Lung microvascular endothelial cell (primary cell): ENCODE data around the gene CD8A. TPM values are rescaled to one million over a fixed set of nuclear protein-coding genes. Genes with fewer than 3 reads are reported as not detected.
A peak's percentile ranks its signal among the peaks of the same experiment; 100 is the strongest.
"Not testable (repeated sequence)": the region's sequence is repeated elsewhere in the genome, so short reads cannot be mapped to it uniquely, and the experiment has no call there.

ENCODE experiments used
- DNase-seq, 2 donors: peaks; one replicate each; pipeline versions ENCODE4 v3.0.0 to v3.0.0-alpha.2; 2010; ENCODE audit warnings: low read depth in 2 of 2
- total RNA-seq: library from RNA; depleted of rRNA; stranded (reverse); fragments of >200 nt; gene quantifications from 2 replicates; pipeline ENCODE4 v1.2.1, GENCODE V29; 2014

Gene CD8A
- total RNA-seq, 1 donor from 2014 or later = not detected

GRCh38 chr2:86779971-86780370 is 10.7 kb downstream of the CD8A start:
- no peak for DNase-seq

DNA sequence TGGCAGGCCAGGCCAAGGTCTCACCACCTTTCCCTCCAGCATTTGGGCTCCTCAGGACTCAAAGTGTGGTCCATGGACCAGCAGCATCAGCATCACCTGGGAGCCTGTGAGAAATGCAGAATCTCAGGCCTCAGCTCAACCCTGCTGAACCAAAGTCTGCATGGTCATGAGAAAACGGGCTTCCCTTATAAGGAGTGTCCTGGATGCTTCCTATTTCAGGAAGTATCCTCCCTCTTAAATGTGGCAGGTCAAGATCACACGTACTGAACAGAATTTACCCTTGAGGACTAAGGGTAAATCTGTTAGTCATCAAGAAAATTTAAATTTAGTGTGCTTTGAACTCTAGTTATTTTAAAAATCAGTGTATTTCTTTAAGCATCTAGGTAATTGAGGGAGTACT is 11.8 kb downstream of the CD8A start:
- no peak for DNase-seq

GRCh38 chr2:86776532-86776931 is 14.2 kb downstream of the CD8A start:
- DNase-seq = no peak

GRCh38 chr2:86775338-86775737 is 15.4 kb downstream of the CD8A start:
- DNase-seq = no peak

- no peak for DNase-seq
Measured at GRCh38 chr2:86774862-86775261, 15.9 kb downstream of the CD8A start.

DNA sequence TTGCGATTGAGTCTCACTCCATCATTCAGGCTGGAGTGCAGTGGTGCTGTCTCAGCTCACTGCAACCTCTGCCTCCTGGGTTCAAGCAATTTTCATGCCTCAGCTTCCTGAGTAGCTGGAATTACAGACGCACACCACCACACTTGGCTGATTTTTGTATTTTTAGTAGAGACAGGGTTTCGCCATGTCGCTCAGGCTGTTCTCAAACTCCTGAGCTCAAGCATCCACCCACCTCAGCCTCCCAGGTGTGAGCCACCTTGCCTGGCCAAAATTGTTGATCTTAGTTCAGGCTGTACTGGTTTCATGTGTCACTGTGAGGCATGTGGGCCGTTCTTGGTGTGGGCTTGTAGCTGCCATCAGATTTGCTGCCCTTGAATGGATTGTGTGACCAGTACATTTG is 18.1 kb downstream of the CD8A start:
- no peak for DNase-seq

DNA sequence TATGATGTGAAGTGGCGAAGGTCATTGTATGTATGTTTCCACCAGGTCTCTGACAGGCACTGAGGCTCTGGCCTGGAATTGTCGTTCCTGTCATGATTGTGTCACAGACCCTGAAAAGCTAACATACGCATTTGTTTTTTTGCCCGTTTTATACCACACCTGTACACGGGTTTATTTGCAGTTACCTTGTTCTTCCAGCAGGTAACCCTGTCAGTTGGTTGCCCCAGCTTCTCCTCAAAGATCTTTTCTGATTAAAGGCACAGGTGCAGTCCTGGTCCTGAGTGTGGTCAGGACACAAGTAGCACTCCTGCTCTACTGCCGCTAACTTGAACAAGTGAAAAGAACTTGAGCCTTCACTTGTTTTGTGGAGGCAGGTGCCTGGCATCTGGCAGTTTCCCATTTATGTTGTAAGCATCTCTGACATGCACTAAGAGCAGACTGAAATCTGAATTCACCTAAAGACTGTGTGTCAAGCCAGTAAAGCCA is 19.9 kb downstream of the CD8A start:
- DNase-seq = no peak

DNA sequence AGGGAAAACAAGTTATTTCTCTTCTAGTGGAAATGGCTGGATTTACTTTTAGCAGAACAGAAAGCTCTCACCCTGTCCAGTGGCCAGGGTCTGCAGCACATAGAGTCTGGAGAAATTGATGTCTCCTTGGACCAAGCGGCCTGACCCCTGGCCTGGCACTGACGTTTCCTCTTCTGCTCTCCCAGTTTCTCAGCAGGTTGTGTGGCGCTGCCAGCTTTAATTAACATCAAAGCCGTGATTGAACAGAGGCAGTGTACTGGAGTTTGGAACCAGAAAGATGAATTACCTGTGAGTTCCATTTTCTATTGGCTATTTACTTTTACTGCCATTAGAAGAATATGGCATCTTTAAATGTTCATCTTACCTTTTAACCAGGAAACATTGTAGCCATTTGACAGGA is 20.9 kb downstream of the CD8A start:
- no peak for DNase-seq

DNA sequence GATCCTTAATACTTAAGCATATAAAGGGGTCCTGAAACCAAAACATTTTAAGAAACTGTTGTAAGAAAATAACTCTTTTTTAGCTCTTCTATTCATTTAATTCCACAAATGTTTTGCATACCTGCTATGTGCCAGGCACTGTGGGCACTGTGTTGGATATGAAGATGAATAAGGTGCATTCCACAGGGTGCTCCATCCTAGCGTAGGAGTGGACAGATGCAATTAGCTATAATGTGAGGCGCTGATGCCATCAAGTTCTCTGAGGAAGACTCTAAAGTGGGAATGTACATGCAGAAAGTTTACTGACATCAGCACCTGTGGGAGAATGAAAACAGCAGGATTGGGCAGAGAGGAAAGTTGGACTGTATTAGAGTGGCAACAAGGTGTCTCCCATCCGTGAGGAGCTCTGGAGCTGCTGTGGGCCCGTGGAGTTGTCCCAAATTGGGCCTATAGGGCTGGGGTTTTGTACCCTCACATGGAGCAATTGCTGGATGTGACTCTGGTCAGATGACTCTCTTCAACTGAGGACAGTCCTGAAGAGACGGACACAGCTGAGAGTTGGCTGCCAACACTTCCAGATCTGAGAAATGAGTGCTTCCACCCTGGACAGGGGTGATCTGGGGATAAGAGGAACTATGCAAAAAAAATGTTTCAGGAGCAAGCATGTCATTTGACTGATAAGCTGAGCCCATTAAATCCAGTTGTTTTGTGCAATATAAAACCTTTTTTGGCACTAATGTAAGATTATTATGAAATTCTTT is 22.3 kb downstream of the CD8A start:
- no peak for DNase-seq

DNA sequence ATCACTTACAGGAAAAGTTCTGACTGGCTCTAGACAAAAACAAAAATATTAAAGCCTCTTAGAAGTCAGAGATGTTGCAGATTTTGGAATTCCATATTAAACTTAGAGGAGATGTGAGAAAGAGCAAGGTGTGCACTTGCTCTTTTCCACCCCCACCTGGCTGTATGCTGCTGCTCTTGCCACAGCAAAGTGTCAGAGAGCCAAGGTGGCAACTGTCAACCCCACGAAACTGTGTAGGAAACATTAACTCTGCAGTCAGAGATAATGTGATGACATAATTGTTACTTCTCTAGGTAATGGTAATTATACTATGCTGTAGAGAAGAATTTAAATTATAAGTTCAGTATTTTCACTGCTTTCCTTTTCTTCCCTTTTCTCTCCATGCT is 25.4 kb downstream of the CD8A start:
- no peak for DNase-seq

- DNase-seq = peak; percentile 53 to 58
Measured at GRCh38 chr2:86764661-86765309, 25.9 kb downstream of the CD8A start.

- no peak for DNase-seq
Measured at GRCh38 chr2:86760371-86760770, 30.3 kb downstream of the CD8A start.

DNA sequence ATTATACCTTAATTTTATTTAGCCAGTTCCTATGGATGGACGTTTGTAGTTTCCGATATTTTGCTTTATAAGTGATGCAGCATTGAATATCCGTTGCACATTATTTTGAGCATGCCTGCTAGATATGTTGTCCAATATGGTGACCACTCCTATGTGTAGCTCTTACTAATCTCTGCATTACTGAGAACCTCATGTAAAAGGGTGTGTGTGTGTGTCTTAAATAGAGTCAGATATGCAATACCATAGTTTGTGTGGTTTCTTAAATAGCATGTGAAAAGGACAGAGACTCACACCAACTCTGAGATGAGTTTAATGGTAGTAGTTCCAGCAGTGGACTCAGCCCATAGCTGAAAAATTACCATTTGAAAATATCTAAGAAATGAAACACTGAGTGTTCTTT is 32.3 kb downstream of the CD8A start:
- no peak for DNase-seq

DNA sequence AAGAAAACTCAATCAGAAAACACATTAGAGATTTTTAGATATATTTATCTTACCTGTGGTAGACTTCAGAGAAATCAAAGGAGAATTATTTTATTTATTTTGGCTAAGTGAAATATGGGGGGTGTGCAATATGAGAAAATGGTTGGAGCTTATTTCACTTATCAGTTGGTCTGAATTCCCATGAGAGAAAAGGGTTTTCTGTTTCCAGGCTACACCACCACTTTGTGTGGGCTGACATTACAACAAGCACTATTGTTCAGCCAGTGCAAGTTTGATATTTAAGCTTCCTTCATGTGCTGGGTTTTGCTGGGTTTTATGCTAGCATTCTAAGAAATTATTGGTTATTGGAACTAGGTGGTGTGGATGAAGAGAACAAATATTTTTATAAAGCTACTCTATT is 37.1 kb downstream of the CD8A start:
- DNase-seq = no peak

DNA sequence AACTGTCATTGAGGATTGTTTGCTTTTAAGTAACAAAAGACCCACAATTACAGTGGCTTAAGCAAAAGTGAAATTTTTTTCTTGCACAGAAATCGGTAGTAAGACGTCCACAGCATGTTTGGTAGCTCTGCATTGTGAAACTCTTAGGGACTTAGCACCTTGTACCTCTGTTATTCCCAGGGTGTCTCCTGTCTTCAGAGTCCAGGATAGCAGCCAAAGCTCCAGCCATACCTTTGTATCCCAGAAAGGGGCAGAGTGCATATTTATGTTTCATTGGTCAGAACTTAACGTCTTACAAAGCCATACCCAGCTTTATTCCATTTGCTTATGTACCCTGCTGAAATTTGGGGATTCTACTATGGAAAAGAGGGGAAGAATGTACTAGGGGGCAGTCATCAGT is 37.8 kb downstream of the CD8A start:
- DNase-seq = no peak

DNA sequence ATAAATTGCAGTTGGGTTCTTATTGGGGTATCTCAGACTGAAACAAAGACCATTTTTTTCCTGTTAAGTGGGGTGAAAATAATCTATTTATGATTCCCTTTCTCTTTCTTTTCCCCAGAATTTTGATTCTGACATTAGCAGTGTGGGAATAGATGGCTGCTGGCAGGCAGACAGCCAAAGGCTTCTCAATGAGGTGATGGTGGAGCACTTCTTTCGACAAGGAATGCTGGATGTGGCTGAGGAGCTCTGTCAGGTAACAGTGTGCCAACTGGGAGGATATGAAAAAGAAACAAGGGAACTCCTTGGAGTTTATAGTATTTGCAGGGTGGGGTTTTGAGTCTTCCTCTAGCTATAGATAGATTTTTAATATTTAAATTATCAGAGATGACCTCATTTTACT is 38.9 kb downstream of the CD8A start:
- no peak for DNase-seq

- peak in 1 of 2 donors; percentile 7 for DNase-seq
Measured at GRCh38 chr2:86750240-86750839, 40.4 kb downstream of the CD8A start.

DNA sequence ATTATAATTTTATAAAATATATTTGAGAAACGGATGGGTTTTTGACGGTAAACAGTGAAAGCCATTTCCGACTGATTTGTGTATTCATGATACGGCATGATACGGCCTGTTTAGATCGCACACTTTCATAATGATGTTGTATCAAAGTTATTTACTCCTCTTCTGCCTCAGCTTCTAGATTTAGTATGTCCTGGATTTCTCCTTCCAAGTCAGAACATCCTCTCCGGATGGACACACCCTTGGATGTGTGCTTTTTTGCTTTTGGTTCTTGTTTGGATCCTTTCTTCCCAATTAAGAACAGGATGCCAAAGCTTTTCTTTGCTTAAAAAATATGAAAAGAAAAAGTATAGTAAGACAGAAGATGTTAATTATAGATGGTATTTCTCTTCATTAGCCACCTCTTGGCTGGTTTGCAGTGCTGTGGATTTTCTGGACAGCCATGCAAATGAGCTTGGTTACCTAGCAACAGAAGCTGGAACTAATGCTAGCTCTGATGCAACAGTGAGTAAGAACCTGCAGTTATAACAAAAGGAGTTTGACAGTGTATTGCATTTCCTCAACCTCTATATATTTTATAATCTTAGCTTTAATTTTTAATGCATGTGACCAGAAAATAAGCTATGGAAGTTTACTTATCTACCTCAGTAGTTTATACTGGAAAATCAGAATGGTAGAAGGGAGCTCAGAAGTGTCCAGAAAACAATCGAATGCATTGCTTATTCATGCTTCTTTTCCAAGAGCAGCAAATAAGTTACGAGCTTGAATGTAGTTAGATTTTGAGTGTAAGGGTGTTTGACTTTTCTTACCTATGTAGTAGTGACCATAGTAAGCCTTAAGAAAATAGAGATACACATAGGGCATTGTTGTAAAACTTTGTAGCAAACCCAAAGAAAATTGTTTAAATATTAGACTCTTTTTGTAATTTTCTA is 42.7 kb downstream of the CD8A start:
- DNase-seq = peak; percentile 50 to 80

GRCh38 chr2:86746939-86747338 is 43.8 kb downstream of the CD8A start:
- no peak for DNase-seq

DNA sequence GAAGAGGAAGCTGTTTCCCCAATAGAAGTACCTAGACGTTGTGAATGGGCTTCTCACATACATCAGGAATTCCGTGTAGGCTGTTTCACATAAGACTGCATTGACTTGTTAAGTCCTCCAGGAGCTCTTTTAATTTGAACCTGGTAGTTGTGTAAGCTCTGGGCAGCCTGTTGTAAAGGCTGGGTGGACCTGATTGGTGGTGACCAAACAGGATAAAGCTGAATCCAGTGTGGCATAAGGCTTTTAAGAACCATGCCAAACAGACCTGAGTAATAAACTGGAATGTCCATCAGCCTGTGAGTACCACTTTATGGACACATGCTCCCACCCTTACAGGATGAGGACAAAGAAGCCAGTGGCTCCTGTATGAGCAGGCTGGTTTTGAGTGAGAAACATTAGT is 46.6 kb downstream of the CD8A start:
- DNase-seq = no peak

DNA sequence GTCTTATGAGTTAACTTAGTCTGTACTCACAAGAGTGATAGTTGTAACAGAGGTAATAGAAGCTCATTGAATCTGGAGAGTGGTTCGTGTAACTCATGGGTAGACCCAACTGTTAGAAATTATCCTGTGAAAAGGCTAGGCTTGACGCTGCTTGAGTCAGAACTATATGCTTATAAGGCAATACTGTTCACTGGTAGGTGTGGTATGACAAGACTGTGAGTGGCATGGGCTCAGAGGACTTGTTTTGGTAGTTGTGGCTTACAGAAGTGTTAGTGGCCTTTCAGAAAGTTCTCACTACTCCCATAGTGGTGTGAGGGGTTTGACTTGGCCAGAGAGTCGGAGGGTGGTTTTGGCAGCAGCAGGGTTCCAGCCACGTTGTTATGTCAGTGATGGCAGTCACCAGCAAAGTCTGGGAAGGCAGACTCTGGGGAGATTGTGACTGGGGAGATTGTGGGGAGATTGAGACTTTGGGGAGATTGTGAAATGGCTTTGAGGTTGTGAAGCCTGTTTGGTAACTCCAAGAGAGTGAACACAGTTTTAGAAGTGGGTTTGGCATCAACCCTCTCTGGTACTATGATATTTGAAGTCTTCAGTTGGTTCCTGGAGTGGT is 48.7 kb downstream of the CD8A start:
- not testable (repeated sequence) for DNase-seq
